ENCODE data around the gene AKAP13. TPM values are rescaled to one million over a fixed set of nuclear protein-coding genes. Genes with fewer than 3 reads are reported as not detected.

Gene AKAP13
- total and polyA plus RNA-seq, 7 donors = 21.6 to 142 (median 98.5) TPM

DNA sequence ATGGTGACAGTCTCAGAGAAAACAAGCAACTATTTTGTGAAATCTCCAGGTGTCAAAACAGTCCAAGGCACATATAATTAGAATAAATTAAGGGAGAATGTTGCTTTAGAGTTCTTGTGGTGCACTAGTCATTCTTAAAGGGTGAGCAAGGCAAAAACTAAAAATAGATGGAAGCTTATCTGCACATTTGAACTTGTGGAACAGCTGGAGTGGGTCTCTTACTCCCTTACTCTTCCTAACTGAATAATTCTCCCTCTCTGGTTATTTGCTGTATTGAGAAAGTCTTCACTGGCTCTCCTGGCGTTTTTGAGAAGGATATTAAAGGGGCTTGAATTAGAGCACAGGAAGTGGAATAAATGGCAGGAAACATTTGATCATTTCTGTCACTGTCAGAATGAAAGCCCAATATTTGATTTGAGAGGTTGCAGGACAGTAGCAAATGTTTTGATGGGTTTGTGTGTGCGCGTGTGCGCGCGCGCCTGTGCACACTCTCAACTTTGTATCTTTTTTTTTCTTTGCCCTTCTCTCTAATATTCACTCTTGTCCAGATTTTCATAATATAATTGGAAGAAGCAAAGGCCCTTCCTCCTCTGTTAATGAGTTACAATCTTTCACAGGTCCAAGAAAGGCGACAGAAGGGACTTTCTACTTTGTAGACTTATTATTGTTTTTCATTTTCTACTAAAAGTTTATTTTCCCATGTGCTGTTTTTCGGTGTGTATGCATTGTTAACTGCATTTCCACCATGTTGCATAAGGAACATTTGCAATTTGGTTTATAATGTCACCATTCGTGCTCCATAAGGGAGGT, 40.9 kb downstream of the AKAP13 start:
- DNase-seq = no peak
- WGBS, 2 donors = 70 to 80% methylated on average over 10 of the region's 10 CpGs
- no peaks in the 10 kb centered on the region for H3K9me3 ChIP-seq
- no peaks in the 10 kb centered on the region for H3K27me3 ChIP-seq
- H3K4me1 ChIP-seq = peaks cover 0 to 35% (median 21%) of the 10 kb centered on the region in 4 donors
- TF ChIP-seq POLR2A (IDR thresholded peaks at IDR 0.05) = no peak
- TF ChIP-seq POLR2AphosphoS5 (IDR thresholded peaks at IDR 0.05) = no peak
- TF ChIP-seq, protein P1, sequence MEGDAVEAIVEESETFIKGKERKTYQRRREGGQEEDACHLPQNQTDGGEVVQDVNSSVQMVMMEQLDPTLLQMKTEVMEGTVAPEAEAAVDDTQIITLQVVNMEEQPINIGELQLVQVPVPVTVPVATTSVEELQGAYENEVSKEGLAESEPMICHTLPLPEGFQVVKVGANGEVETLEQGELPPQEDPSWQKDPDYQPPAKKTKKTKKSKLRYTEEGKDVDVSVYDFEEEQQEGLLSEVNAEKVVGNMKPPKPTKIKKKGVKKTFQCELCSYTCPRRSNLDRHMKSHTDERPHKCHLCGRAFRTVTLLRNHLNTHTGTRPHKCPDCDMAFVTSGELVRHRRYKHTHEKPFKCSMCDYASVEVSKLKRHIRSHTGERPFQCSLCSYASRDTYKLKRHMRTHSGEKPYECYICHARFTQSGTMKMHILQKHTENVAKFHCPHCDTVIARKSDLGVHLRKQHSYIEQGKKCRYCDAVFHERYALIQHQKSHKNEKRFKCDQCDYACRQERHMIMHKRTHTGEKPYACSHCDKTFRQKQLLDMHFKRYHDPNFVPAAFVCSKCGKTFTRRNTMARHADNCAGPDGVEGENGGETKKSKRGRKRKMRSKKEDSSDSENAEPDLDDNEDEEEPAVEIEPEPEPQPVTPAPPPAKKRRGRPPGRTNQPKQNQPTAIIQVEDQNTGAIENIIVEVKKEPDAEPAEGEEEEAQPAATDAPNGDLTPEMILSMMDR (IDR thresholded peaks at IDR 0.05) = no peak
- TF ChIP-seq EP300 (IDR thresholded peaks at IDR 0.05) = no peak
- H3K36me3 ChIP-seq = no peaks in the 10 kb centered on the region
- H3K27ac ChIP-seq = no peak overlapping the region
- no peak overlapping the region for H3K4me3 ChIP-seq
- intact Hi-C loops (cut with DNase I) = no loop called here

DNA sequence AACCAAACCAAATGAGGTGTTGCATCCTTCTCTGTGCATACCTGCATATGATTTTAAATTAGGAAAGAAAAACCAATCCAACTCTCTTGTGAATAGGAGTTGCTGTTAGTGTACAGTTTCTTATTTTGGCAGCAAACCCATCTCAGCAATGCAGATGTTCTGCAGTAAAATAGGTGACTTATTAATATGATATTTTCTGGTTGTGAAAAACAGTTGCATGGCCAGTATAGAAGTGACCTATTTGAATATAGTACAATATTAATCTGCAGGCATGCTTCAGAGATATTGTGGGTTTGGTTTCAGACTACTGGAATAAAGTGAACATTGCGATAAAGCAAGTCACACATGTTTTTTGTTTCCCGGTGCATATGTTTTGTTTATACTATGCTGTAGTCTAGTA, 42.2 kb downstream of the AKAP13 start:
- peaks cover 0 to 35% (median 21%) of the 10 kb centered on the region in 4 donors for H3K4me1 ChIP-seq
- intact Hi-C loops (cut with DNase I) = no loop called here
- H3K4me3 ChIP-seq = no peak overlapping the region
- 94 to 98% methylated on average over 2 of the region's 2 CpGs for WGBS, 2 donors
- H3K27me3 ChIP-seq = no peaks in the 10 kb centered on the region
- no peak overlapping the region for H3K27ac ChIP-seq
- H3K36me3 ChIP-seq = no peaks in the 10 kb centered on the region
- no peak for TF ChIP-seq POLR2A (IDR thresholded peaks at IDR 0.05)
- TF ChIP-seq, protein P1 (IDR thresholded peaks at IDR 0.05) = no peak
- TF ChIP-seq EP300 (IDR thresholded peaks at IDR 0.05) = no peak
- no peak for TF ChIP-seq POLR2AphosphoS5 (IDR thresholded peaks at IDR 0.05)
- no peak for DNase-seq
- no peaks in the 10 kb centered on the region for H3K9me3 ChIP-seq

DNA sequence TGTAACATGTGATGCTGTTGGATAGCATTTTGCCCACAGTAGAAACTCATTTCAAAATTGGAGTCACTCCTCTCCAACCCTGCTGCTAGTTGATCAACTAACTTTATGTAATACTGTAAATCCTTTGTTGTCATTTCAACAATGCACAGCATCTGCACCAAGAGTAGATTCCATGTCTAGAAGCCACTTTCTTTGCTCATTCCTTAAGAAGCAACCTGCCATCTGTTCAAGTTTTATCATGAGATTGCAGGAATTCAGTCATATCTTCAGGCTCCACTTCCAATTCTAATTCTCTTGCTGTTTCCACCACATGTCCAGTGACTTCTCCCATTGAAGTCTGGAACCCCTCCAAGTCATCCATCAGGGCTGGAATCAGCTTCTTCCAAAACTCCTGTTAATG, 42.9 kb downstream of the AKAP13 start:
- no peaks in the 10 kb centered on the region for H3K9me3 ChIP-seq
- no peak overlapping the region for H3K4me3 ChIP-seq
- H3K4me1 ChIP-seq = peaks cover 0 to 33% (median 21%) of the 10 kb centered on the region in 4 donors
- no peak for TF ChIP-seq EP300 (IDR thresholded peaks at IDR 0.05)
- no peak for TF ChIP-seq POLR2AphosphoS5 (IDR thresholded peaks at IDR 0.05)
- TF ChIP-seq POLR2A (IDR thresholded peaks at IDR 0.05) = no peak
- TF ChIP-seq, protein P1 (IDR thresholded peaks at IDR 0.05) = no peak
- H3K36me3 ChIP-seq = no peaks in the 10 kb centered on the region
- no peaks in the 10 kb centered on the region for H3K27me3 ChIP-seq
- intact Hi-C loops (cut with DNase I) = no loop called here
- no peak for DNase-seq
- no peak overlapping the region for H3K27ac ChIP-seq

DNA sequence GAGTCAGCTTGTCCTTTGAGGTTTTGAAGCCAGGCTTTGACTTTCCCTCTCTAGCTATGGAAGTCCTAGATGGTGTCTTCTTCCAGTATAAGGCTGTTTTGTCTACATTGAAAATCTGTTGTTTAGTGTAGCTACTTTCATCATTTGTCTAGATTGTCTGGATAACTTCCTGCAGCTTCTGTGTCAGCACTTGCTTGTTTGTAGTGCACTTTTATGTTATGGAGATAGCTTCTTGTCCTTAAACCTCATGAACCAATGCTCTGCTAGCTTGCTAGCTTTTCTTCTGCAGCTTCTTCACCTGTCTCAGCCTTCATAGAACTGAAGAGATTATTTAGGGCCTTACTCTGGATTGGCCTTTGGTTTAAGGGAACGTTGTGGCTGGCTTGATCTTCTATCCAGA, 43.8 kb downstream of the AKAP13 start:
- Histone ChIP-seq H3K36me3 (no peaks in the 10 kb centered on the region), H3K27me3 (no peaks in the 10 kb centered on the region), H3K4me1 (peaks cover 0 to 31% (median 21%) of the 10 kb centered on the region in 4 donors), H3K27ac (no peak overlapping the region), H3K9me3 (no peaks in the 10 kb centered on the region), H3K4me3 (no peak overlapping the region)
- intact Hi-C loops (cut with DNase I) = no loop called here
- TF ChIP-seq POLR2A (IDR thresholded peaks at IDR 0.05) = no peak
- TF ChIP-seq, protein P1 (IDR thresholded peaks at IDR 0.05) = no peak
- TF ChIP-seq EP300 (IDR thresholded peaks at IDR 0.05) = no peak
- TF ChIP-seq POLR2AphosphoS5 (IDR thresholded peaks at IDR 0.05) = no peak
- DNase-seq = no peak
- WGBS, 2 donors = 90 to 91% methylated on average over 1 of the region's 1 CpG
